GM19372 (cell line): ENCODE data around the gene TTYH1.
"Not testable (repeated sequence)": the region's sequence is repeated elsewhere in the genome, so short reads cannot be mapped to it uniquely, and the experiment has no call there.

ENCODE experiments used
- ATAC-seq: cut with Tn5 transposase; IDR thresholded peaks from one replicate; pipeline ENCODE4 v1.9.1; 2021; ENCODE audit warnings: mild to moderate bottlenecking, low read depth, moderate library complexity; ENCODE audit not compliant: unreplicated experiment

The TTYH1 gene

DNA sequence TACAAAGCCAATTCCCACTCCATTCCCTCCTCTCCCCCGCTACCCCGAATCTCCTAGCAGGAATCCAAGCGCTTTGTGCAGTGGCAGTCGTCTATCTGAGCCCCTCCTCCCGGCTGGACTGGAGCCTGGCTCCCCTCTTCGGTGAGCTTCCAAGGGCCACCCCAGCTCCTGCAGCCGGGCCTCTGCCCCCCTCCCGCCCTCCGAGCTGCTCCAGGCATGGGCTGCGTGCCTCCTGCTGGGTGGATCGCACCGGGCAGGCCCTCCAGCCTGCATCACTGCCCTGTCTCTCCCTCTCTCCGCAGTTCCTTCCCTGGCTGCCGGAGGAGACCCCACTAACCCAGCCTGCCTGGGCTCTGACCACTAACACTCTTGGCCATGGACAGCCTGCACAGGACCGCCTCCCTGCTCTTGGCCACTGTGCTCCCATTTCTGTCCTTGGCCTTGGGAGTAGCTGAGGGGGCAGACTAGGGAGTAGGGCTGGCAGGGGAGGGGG lies 20.8 kb downstream of the TTYH1 start:
- ATAC-seq: no peak

GRCh38 chr19:54436628-54437252 lies 21.5 kb downstream of the TTYH1 start:
- no peak for ATAC-seq

DNA sequence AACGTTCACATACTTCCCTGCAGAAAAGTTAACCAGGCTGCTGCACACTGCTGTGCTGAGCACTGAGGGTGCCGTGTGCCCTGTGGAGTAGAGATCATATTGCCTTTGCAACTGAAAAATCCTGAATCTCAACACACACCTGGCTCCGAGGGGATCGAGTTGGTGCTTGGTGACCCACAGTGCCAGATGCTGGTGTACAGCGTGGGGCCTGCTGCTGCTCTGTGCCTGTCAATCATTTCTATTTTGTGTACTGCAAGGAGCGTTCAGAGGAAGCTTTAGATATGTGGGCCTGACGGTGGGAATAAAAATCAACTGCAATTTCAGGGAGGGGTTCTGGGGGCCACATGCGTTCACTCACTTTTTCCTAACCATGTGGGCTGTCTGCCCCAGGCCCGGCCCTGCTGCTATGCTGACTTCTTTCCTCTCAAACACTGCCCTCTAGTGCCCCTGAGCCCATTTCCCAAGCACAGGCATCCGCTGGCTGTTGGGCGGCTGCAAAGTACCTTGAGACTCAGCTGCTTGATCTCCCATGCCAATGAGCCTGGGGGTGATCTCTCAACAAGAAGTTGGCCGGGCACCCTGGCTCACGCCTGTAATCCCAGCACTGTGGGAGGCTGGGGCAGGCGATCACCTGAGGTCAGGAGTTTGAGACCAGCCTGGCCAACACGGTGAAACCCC lies 24.0 kb downstream of the TTYH1 start:
- ATAC-seq: no peak

- no peak for ATAC-seq
Measured at GRCh38 chr19:54440641-54441040, 25.4 kb downstream of the TTYH1 start.

- no peak for ATAC-seq
Measured at GRCh38 chr19:54444737-54445136, 29.5 kb downstream of the TTYH1 start.

DNA sequence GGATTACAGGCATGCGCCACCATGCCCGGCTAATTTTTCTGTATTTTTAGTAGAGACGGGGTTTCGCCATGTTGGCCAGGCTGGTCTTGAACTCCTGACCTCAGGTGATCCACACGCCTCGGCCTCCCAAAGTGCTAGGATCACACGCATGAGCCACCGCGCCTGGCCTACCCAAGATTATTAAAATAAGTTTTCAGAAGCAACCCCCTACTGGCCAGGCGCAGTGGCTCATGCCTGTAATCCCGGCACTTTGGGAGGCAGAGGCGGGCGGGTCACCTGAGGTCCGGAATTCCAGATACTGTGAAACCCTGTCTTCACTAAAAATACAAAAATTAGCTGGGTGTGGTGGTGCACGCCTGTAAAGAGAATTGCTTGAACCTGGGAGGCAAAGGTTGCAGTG lies 31.1 kb downstream of the TTYH1 start:
- ATAC-seq: not testable (repeated sequence)

DNA sequence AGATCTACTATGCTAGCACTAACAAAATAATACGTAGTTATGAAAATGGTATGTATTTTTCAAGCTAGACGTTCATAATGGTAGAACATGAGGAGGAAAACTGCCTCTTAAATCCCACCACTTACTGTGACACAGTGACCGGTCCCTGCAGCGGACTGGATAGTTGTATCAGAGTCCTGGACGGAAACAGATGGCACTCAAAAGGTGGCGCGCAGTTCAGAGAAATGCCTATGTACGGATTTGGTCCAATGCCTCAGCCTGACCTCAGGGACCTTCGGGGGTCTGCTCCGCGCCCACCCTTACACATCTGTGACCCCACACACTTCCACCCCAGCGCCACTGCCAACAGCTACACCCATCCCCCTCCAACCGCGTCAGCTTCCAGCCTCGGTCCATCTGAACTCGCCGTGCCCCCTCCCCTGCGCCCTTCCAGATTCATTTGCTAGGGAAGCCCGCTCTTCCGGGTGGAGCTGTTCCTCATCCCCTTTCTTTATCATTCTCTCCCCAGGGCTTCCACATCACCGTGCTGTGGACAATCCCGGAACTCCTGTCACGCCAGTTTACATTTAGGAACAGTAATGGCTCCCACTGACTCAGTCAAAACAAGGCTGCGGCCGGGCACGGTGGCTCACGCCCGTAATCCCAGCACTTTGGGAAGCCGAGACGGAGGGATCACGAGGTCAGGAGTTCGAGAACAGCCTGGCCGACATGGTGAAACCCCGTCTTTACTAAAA lies 32.9 kb downstream of the TTYH1 start:
- ATAC-seq: no peak

DNA sequence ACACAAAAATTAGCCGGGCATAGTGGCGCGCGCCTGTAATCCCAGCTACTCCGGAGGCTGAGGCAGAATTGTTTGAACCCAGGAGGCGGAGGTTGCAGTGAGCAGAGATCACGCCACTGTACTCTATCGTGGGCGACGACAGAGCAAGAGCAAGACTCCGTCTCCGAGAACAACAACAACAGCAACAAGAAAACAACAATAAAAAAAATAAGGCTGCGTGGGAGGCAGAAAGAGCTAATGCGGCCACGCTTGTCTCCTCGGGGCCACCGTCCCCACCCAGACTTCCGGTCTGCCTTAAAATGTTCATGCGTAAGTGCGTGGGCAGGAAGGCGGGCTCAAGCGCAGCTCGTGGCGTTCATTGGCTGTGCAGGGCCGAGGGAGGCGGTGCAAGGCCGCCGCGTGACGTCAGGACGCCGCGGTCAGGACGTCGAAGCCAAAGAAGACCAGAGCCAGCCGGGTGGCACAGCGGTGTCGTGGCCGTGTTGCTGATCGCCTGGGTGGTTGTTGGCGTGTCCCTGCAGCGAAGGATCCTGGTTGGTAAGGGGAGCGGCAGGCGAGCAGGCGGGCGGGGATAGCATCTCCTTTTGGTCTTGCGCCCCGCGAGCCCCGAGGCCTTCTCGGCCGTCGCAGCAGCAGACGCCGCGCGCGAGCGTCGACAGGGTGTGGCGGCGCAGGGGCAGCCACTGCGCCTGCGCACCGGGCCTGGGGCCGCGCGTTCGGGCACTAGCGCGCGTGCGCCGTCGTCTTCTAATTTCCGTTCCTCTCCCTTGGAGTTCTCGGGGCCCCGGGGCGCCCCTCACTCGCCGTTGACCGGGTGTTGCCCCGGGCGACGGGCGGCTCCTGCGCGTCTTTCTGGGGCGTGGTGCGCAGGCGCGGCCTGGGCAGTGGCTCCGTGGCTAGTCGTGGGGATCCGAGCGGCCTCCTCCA lies 33.8 kb downstream of the TTYH1 start, which contains the start of gene LENG8:
Gene LENG8 (plus strand): TSS at position 426 of the 927 bp plus-strand sequence. CDS start 2,146 bp downstream, outside the sequence.
- peak; percentile 83 for ATAC-seq

DNA sequence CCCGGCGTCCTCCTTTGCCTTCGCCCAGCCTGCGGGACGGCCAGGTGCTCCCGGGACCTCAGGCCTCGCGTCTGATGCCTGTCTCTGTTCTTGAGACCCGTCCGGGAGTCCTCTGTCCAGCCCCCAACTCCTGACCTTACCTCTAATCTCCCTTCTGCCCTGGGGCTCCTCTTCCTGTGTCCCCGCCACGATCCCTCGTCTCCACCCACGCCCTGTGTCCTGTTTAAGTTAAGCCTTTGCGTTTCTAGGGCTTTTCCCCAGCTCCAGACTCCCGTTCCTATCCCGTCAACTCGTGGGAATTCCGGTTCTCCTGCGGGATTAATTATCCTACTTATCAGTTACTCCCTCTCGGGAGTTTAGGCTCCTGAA lies 34.4 kb downstream of the TTYH1 start:
- no peak for ATAC-seq

DNA sequence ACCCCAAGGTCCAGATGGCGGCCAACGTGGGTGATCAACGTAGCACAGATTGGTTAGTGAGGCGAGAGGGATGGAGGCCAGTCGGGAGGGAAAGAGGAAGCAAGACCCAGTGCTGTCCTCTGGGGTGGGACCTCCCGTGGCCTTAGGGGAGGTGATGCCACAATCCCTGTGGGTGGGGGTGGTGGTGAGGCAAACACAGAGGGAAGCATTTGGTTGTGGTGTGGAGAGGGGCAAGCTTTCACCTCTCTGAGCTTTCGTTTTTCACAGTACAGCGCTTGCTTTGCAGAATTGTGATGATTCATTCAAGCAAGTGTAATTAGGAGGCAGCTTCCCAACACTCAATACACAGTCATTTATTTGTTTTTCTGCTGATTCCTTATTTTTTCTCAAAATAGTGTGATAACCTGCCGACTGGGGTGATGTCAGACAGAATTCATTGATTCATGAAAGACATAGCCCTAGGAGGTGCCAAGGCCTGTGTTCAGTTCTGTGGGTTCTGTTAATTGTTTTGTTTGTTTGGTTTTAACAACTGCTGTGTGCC lies 36.1 kb downstream of the TTYH1 start:
- ATAC-seq: no peak

DNA sequence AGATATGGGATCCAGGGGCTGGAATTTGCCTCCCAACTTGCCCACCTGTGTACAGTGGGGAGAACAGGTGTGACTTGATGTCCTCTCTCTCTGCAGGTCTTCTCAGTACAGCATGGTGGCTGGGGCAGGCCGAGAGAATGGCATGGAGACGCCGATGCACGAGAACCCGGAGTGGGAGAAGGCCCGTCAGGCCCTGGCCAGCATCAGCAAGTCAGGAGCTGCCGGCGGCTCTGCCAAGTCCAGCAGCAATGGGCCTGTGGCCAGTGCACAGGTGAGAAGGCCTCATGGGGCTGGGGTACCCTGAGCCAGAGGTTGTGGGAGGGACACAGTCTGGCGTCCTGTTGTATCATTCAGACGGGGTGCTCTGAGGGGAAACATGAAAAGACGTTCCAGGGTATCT lies 36.7 kb downstream of the TTYH1 start:
- ATAC-seq: no peak

DNA sequence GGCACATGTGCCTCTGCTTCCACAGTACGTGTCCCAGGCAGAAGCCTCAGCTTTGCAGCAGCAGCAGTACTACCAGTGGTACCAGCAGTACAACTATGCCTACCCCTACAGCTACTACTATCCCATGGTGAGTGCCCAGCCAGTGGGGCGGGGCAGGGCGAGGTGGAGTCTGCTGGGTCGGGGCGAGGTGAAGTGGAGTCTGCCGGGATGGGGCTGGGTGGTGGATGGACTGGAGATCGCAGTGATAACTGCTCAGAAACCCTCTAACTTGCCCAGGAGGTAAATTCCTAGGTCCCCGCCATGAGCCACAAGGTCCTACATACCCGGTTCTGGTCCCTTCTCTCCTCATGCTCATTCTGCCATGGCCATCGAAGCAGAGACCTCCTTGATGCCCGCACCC lies 37.4 kb downstream of the TTYH1 start:
- ATAC-seq: no peak

- no peak for ATAC-seq
Measured at GRCh38 chr19:54453921-54454780, 38.9 kb downstream of the TTYH1 start.

DNA sequence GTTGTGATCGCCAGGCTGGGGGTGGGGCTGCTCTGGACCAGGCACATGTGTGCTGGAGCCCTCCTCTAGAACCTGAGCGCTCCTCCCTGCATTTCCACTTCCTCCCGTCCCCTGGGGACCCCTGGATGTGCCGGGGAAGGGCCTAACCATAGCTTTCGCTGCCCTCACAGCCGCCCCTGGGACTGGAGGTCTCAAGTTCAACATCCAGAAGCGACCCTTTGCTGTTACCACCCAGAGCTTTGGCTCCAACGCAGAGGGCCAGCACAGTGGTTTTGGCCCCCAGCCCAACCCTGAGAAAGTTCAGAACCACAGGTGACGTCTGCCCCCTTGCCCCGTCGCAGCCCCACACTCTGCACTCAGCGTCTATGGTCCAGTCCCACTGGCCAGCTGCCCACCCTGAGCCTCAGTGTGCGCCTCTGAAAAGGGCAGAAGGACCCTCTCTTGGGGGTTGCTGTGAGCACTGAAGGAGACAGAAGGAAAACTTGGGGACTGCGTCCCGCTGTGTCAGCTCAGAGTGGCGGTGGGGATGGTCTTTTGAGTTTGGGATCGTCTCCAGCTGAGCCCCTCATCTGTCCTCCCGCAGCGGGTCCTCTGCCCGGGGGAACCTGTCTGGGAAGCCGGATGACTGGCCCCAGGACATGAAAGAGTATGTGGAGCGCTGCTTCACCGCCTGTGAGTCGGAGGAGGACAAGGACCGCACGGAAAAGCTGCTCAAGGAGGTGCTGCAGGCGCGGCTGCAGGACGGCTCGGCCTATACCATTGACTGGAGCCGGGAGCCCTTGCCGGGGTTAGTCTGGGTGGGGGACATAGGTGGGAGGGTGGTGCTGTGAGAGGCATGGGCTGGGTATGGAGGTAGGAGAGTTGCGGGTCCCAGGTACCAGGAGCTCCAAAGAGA lies 39.8 kb downstream of the TTYH1 start:
- no peak for ATAC-seq

GRCh38 chr19:54455786-54456422 lies 40.6 kb downstream of the TTYH1 start:
- ATAC-seq: no peak

DNA sequence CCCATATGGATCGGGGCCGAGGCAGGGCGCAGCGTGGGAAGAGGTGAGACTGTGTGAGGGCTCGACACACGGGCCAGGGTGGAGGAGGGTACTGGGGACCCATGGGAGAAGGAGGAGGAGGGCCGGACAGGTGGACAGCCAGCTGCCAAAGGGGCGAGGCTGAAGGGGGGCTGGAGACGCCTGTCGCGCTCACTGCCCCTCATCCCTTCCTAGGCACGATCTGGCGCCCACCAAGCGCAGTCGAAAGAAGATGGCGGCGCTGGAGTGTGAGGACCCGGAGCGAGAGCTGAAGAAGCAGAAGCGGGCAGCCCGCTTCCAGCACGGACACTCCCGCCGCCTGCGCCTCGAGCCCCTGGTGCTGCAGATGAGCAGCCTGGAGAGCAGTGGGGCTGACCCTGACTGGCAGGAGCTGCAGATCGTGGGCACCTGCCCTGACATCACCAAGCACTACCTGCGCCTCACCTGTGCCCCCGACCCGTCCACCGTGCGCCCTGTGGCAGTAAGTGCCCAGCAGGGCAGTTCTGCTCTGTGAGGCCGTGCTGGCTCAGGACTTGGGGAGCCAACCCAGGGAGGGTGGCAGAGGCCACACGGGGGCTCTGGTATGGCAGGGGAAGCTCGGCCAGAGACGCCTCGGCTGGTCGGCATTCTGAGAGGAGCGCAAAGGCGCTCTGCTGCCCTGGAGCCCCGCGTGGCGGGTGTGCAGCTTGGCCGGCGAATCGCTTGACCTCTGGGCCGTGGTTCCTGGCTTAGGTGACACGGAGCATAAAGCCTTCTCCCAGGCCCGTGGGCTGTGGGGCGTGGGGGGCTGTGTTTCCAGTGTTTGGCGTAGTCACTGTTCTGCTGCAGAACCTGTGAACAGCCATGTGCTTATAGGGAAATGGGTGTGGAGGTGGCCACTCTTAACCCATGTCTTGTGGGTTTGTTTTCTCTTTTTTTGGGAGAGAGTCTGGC lies 41.4 kb downstream of the TTYH1 start:
- no peak for ATAC-seq
